H7 (cell line): ENCODE results near the gene ERN2. TPM values are rescaled to one million over a fixed set of nuclear protein-coding genes. Genes with fewer than 3 reads are reported as not detected.

Source experiments
- DNase-seq: peaks from one replicate; pipeline ENCODE4 v3.0.0; 2012
- H3K27me3 ChIP-seq: 2 replicates; pipeline ENCODE4 v1.6.0; 2011; ENCODE audit warnings: mild to moderate bottlenecking, low read length; ENCODE audit not compliant: control insufficient read depth, insufficient read depth
- H3K36me3 ChIP-seq: replicated peaks from 2 replicates; pipeline ENCODE4 v1.5.1; 2011; ENCODE audit warnings: low read length; ENCODE audit not compliant: control insufficient read depth, insufficient read depth
- H3K4me3 ChIP-seq: 2 replicates; pipeline ENCODE4 v1.5.1; 2011; ENCODE audit warnings: low read depth, mild to moderate bottlenecking, control low read depth, low read length, moderate library complexity; ENCODE audit not compliant: insufficient read depth
- total RNA-seq: library from RNA; depleted of rRNA; stranded (reverse); fragments of >200 nt; shearing (Covaris generic); gene quantifications from 2 replicates; pipeline ENCODE4 v1.2.3, GENCODE V29; 2014

ERN2 gene
- total RNA-seq, 1 experiment from 2014 or later, result 3.7 TPM

- no peak for DNase-seq
- no peak overlapping the region for H3K4me3 ChIP-seq
- H3K36me3 ChIP-seq, result peaks cover 63% of the 10 kb centered on the region
- no peaks in the 10 kb centered on the region for H3K27me3 ChIP-seq
These were observed 25.8 kb downstream of the ERN2 start for GRCh38 chr16:23687034-23687808.

GRCh38 chr16:23683487-23683886, 29.5 kb downstream of the ERN2 start:
- DNase-seq, result no peak
- peaks cover 66% of the 10 kb centered on the region for H3K36me3 ChIP-seq
- no peak overlapping the region for H3K4me3 ChIP-seq
- no peaks in the 10 kb centered on the region for H3K27me3 ChIP-seq

DNA sequence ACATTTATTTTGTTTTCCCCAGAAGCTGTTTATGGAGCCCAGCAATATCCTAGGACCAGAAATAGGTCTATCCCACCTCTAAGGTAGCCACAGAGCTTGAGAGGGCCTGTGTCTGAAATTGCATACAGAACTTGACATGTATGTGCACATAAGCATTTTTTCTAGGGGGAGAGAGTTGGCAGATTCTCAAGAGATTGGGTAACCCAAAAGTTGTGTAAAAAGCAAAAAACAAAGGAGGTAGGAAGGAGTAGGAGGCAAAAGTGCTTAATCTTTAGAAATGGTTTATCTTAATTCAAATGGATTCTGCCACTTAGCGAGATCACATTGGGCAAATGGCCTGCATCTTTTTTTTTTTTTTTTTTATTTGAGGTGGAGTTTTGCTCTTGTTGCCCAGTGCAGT, 30.8 kb downstream of the ERN2 start:
- H3K36me3 ChIP-seq, result peaks cover 53% of the 10 kb centered on the region
- H3K27me3 ChIP-seq, result no peaks in the 10 kb centered on the region

GRCh38 chr16:23679986-23680336, 33.1 kb downstream of the ERN2 start:
- peaks cover 41% of the 10 kb centered on the region for H3K36me3 ChIP-seq
- H3K27me3 ChIP-seq, result no peaks in the 10 kb centered on the region
- DNase-seq, result peak; percentile 55
- H3K4me3 ChIP-seq, result peak overlapping the region; percentile 98

More for the DNA sequence above, 30.8 kb downstream of the ERN2 start:
- DNase-seq, result no peak
- H3K4me3 ChIP-seq, result no peak overlapping the region

GRCh38 chr16:23679274-23679985, 33.6 kb downstream of the ERN2 start:
- peak overlapping the region; percentile 98 for H3K4me3 ChIP-seq
- peak; percentile 81 for DNase-seq
- no peaks in the 10 kb centered on the region for H3K27me3 ChIP-seq
- H3K36me3 ChIP-seq, result peaks cover 41% of the 10 kb centered on the region

DNA sequence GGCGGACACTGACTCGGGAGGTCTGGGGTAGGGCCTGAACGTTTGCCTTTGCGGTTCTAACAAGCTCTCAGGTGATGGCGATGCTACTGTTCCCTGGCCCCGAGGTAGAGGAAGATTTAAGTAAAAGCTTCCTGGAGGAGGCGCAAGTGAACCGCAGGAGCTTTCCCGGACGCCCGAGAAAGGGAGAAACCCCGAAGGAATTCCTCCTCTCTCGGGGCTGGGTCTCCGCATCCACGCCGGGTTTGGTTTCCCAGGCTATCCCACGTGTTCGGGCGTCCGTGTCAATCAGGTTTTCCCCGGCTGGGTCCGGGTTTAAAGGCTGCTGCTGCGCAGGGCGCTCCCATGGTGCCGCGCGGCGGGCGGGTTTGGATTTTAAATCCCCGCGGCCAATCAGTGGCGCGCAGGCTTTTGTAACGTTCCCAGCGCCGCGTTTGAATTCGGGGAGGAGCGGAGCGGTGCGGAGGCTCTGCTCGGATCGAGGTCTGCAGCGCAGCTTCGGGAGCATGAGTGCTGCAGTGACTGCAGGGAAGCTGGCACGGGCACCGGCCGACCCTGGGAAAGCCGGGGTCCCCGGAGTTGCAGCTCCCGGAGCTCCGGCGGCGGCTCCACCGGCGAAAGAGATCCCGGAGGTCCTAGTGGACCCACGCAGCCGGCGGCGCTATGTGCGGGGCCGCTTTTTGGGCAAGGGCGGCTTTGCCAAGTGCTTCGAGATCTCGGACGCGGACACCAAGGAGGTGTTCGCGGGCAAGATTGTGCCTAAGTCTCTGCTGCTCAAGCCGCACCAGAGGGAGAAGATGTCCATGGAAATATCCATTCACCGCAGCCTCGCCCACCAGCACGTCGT, 34.4 kb downstream of the ERN2 start, which contains the start of gene PLK1:
TSS of gene PLK1 (plus strand) at position 460 of the 844 bp plus-strand sequence. CDS start at position 504, 44 bp downstream.
- peaks cover 36% of the 10 kb centered on the region for H3K36me3 ChIP-seq
- no peaks in the 10 kb centered on the region for H3K27me3 ChIP-seq
- DNase-seq, result peak; percentile 95
- peak within 1 kb of the TSS; percentile 98 for H3K4me3 ChIP-seq

- Histone ChIP-seq H3K4me3 (no peak overlapping the region), H3K36me3 (peaks cover 23% of the 10 kb centered on the region), H3K27me3 (no peaks in the 10 kb centered on the region)
- no peak for DNase-seq
These were observed 36.0 kb downstream of the ERN2 start for GRCh38 chr16:23676924-23677480.

- no peak overlapping the region for H3K4me3 ChIP-seq
These were observed 38.9 kb downstream of the ERN2 start for GRCh38 chr16:23673971-23674614.

GRCh38 chr16:23670137-23670776, 42.8 kb downstream of the ERN2 start:
- no peaks in the 10 kb centered on the region for H3K27me3 ChIP-seq
- DNase-seq, result no peak
- H3K36me3 ChIP-seq, result peaks cover 34% of the 10 kb centered on the region
- H3K4me3 ChIP-seq, result no peak overlapping the region

More at GRCh38 chr16:23673971-23674614, 38.9 kb downstream of the ERN2 start:
- H3K36me3 ChIP-seq, result peaks cover 13% of the 10 kb centered on the region
- no peak for DNase-seq
- H3K27me3 ChIP-seq, result no peaks in the 10 kb centered on the region

DNA sequence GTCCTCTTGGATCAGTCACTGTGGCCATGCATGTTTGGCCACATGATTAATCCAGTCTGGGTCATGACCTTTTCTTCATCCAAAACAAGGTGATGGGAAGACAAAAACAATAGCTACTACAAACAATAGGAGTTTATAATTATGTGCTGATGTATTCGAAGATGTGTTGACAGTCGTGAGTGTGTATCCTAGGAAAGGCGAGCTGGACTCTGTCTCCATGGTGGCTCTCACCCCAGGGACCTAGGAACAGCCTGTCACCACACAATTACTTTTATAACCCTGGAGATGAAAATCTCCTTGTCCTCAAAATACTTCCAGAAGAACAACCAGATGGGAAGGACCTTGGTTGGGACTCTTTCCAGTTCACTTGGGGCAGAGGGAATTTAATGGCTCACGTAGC, 44.1 kb downstream of the ERN2 start:
- H3K36me3 ChIP-seq, result peaks cover 34% of the 10 kb centered on the region
- H3K4me3 ChIP-seq, result no peak overlapping the region
- no peak for DNase-seq
- no peaks in the 10 kb centered on the region for H3K27me3 ChIP-seq

GRCh38 chr16:23668225-23668624, 44.8 kb downstream of the ERN2 start:
- Histone ChIP-seq H3K36me3 (peaks cover 34% of the 10 kb centered on the region), H3K27me3 (no peaks in the 10 kb centered on the region), H3K4me3 (no peak overlapping the region)
- no peak for DNase-seq

GRCh38 chr16:23667355-23667659, 45.7 kb downstream of the ERN2 start:
- Histone ChIP-seq H3K27me3 (no peaks in the 10 kb centered on the region), H3K4me3 (no peak overlapping the region), H3K36me3 (peaks cover 34% of the 10 kb centered on the region)
- no peak for DNase-seq

DNA sequence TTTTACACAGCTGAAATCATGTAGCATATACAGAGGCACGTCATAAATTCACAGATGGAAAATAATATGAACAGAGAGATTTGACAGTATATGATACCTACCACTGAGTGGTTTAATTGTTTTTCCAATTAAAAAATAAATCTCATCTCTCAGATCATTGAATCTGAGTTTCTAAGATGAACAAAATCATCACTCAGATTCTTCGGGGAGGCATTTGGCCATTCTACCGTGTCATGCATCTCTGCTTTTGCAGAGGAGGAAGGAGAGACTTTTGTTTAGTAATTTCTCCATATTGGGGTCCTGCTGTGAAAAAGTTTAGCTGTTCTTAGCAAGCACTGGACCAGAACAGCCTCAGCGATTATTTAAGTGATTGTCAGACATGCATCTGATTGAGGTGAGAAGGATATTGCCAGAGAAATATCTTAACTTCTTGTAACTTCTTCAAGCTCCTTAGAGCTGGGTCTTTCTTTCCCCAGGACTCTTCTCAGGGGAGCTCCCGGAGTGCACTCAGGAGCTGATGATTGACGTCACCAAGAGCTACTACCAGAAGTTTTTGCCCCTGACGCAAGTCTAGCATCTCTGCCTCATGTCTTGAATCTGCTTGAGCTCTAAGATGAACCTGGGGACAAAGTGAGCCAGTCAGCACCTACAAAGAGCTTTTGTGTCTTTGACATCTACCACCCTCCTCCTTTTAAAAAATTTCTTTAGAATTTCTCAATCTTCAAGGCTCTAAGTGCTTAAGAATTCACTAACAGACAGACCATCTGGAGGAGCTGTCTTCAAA, 46.3 kb downstream of the ERN2 start:
- Histone ChIP-seq H3K36me3 (peaks cover 35% of the 10 kb centered on the region), H3K27me3 (no peaks in the 10 kb centered on the region), H3K4me3 (no peak overlapping the region)
- no peak for DNase-seq
